ENCODE data around the gene TPCN1.

GRCh38 chr12:113226696-113227568, 5.7 kb downstream of the TPCN1 start:
- no peak for TF ChIP-seq CTCF (IDR thresholded peaks at IDR 0.05; ENCODE audit: insufficient read depth, low read length, poor library complexity, severe bottlenecking)
- no peak for TF ChIP-seq EZH2phosphoT487 (conservative IDR thresholded peaks at IDR 0.05; ENCODE audit: low read length)
